ENCODE measurements around the gene MARVELD2.
"Not testable (repeated sequence)": the region's sequence is repeated elsewhere in the genome, so short reads cannot be mapped to it uniquely, and the experiment has no call there.

MARVELD2 gene

DNA sequence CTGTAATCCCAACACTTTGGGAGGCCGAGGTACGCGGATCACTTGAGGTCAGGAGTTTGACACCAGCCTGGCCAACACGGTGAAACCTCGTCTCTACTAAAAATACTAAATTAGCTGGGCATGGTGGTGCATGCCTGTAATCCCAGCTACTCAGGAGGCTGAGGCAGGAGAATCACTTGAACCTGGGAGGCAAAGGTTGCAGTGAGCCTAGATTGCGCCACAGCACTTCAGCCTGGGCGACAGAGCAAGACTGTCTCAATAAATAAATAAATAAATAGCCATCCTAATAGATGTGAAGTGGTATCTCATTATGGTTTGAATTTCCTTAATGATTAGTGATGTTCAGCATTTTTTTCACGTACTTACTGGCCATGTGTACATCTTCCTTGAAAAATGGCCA is 35.6 kb downstream of the MARVELD2 start:
- DNase-seq, result not testable (repeated sequence)

DNA sequence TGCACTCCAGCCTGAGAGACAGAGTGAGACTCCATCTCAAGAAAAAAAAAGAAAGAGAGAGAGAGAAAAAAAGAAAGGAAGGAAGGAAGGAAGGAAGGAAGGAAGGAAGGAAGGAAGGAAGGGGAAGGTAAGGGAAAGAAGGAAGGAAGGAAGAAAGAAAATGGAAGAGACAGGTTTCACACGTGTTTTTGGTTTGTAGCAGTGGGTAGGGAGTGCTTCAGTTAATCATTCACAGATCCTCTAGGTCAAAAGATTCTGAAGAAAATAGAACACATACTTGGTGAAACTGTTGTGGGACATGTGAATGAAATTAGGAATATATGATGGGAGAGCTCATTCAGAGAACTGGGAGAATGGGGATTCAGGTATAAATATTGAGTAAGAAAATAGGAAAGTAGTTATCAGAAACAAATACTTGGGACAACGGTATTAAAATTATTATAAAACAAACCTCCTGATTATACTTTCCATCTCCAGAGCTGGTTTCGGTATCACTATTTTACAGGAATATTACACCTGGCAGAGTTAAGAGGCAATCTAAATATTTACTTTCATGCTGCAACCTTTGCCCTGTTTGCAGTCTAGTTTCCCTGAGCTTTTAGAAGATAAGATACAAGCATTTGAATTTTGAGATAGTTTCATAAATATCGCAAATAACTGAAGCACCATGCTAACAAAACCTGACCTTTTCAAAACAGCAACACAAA is 37.2 kb downstream of the MARVELD2 start:
- DNase-seq, result no peak

DNA sequence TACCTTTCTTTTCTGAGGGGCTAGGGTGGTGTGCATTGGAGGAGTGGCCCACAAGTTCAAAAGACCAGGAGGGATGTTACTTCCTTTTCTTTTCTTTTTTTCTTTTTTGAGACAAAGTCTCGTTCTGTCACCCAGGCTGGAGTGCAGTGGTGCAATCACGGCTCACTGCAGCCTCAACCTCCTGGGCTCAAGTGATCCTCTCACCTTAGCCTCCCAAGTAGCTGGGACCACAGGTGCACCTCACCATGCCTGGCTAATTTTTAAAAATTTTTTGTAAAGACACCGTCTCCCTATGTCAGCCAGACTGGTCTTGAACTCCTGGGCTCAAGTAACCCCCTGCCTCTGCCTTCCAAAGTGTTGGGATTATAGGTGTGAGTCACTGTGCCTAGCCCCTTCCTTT is 38.6 kb downstream of the MARVELD2 start:
- not testable (repeated sequence) for DNase-seq

DNA sequence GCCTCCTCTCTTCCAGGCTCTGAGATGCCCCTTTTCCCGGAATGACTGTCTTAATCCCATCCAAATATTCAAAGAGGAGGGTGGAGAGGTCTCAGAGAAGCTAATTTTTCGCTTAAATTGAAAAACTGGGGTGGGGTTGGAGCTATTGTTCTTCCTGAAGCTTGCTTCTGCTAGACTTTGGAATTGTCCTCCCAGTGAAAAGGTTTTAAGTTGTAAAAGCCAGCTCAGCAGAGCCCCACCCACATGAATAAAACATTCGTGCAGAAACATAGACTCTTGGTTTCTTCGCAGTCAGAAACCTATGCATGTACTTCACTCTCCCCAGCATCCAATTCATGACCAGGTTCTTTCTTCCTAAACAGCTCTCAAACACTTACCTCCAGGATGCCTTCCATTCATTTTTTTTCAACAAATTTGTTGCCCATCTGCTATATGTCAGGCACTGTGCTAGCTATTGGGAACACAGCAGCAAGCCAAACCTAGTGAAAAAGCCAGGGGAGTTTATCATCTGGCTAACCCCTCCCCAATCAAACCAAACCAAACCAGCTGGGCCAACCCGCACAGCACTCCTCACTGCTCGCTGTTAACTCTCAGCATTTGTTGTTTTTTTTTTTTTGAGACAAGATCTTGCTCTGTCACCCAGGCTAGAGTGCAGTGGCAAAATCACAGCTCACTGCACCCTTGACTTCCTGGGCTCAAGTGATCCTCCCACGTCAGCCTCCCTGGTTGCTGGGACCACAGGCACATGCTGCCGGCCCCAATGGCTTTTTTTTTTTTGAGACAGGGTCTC is 39.7 kb downstream of the MARVELD2 start:
- no peak for DNase-seq

DNA sequence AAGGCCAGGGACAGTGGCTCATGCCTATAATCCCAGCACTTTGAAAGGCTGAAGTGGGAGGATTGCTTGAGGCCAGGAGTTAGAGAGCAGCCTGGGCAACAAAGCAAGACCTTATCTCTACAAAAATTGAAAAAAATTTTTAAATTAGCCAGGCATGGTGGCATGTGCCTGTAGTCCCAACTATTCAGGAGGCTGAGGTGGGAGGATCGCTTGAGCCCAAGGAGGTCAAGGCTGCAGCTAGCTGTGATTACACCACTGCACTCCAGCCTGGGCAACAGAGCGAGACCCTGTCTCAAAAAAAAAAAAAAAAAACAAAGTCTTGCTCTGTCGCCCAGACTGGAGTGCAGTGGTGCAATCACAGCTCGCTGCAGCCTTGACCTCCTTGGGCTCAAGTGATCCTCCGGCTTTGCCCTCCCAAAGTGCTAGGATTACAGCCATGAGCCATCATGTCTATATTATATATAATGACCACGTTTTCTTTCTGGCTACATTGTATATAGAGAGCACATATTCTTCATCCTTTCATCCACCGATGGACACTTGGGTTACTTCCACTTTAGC is 40.6 kb downstream of the MARVELD2 start:
- DNase-seq, result not testable (repeated sequence)

DNA sequence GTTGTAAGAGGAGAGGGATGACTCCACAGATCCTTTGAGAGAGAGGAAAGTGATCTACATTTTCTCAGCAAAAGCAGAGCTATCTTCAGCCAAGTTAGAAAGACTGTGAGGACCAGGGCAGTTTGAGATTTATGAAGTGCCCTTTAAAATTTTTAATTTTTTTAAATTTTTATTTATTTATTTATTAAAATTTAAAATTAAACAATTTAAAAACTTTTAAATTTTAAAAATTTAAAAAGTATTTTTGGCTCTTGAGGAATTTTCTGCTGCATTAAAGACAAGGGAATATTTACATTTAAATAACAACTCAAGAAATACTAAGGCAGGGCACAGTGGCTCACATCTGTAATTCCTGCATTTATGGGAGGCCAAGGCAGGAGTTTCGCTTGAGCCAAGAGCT is 47.3 kb downstream of the MARVELD2 start:
- DNase-seq, result no peak

DNA sequence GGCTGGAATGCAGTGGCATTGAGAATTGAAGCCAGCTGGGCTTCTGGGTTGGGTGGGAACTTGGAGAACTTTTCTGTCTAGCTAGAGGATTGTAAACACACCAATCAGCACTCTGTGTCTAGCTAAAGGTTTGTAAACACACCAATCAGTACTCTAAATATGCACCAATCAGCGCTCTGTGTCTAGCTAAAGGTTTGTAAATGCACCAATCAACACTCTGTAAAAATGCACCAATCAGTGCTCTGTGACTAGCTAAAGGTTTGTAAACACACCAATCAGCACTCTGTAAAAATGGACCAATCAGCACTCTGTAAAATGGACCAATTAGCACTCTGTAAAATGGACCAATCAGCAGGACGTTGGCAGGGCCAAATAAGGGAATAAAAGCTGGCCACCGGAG is 51.5 kb downstream of the MARVELD2 start:
- not testable (repeated sequence) for DNase-seq

DNA sequence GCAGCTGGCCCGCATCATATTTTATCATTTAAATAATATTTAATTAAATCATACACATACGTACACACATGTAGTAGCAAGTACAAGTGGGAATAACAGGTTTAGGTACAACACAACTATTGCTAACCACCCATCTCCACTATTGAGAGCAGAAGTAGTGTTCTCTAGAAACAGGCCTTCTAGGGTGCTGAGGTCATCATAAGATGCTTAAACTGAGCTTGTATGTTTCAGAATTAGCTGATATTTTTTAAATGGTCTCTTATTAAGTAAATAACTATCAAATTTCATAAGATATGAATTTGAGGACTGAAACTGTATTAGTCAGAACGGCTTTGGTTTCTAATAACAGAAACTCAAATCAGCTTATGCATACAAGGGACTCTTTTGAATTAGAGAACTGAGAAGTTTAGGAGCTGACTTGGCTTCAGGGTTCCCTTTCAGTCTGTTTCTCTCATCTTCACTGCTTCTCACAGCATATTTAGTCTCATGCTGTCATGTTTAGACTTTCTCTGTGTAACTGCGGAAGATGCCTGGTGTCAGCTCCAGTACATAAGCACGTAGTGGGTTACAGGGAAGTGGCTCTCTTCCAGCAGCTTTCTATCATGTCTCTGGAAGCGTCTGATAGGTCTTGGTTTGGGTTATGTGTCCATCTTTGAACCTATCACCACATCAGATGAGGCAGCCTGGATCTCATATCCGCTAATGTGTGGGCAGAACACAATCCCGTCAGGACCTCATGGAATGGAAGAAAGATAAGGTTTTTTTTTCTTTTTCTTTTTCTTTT is 52.7 kb downstream of the MARVELD2 start:
- no peak for DNase-seq

DNA sequence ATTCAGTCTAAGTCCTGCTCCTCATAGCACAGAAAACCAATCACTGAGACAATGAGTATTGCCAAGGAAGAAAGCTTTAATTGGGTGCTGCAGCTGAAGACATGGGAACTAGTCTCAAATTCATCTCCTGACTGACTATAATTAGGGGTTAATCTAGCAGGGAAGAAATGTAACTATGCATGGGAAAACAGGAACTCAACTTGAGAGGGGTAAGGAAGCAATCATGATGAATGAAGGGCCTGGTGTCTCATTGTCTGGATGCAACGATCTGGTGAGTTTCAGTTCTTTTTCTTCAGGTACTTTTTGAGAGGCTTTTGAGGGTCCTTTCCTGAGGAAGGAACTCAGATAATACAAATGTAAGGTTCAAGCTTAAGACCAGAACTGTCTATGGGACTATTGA is 53.7 kb downstream of the MARVELD2 start:
- no peak for DNase-seq

DNA sequence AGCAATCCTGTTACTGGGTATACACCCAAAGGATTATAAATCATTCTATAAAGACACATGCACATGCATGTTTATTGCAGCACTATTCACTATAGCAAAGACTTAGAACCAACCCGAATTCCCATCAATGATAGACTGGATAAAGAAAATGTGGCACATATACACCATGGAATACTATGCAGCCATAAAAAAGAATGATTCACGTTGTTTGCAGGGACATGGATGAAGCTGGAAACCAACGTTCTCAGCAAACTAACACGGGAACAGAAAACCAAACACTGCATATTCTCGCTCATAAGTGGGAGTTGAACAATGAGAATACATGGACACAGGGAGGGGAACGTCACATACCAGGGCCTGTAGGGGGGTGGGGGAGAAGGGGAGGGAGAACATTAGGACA is 56.6 kb downstream of the MARVELD2 start:
- DNase-seq, result not testable (repeated sequence)

DNA sequence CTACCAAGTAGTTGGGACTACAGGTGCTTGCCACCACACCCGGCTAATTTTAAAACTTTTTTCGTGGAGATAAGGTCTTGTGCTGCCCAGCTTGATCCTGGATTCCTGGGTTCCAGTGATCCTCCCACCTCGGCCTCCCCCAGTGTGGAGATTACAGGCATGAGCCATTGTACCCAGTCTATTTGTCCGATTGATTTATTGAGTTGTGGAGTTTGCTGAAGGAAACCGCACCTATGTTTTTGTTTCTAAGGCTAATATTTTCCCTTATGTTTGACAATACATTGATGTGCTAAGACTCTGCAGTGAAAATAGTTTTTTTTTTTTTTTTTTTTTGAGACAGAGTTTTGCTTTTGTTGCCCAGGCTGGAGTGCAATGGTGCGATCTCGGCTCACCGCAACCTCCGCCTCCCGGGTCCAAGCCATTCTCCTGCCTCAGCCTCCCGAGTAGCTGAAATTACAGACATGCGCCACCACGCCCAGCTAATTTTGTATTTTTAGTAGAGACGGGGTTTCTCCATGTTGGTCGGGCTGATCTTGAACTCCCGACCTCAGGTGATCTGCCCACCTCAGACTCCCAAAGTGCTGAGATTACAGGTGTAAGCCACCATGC is 57.7 kb downstream of the MARVELD2 start:
- DNase-seq, result not testable (repeated sequence)

DNA sequence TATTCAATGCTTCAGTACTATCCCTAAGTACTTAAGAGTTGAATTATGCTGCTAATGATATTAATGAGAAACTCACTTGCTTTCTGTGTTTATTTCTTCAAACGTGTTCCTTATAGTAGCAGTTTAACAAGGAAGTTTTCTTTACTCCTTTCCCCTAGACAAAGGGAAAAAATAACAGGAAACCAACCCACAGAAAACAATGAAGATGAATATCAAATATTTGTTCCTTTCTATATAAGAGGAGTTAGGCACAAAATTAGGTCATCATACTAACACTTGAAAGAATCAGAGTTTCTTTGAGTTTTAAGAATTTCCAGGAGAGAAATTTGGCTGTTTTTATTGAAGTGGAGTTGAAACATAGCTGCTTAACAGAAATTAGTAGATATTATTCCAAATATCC is 62.3 kb downstream of the MARVELD2 start:
- no peak for DNase-seq

DNA sequence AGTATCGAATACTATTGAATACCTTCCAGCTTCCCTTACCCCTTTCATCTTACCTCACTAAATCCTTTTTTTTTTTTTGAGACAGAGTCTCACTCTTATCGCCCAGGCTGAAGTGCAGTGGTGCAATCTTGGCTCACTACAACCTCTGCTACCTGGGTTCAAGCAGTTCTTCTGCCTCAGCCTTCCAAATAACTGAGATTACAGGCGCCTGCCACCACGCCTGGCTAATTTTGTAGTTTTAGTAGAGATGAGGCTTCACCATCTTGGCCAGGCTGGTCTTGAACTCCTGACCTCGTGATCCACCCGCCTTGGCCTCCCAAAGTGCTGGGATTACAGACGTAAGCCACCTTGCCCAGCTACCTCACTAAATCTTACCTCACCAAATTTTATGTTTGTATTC is 63.4 kb downstream of the MARVELD2 start:
- DNase-seq, result not testable (repeated sequence)

DNA sequence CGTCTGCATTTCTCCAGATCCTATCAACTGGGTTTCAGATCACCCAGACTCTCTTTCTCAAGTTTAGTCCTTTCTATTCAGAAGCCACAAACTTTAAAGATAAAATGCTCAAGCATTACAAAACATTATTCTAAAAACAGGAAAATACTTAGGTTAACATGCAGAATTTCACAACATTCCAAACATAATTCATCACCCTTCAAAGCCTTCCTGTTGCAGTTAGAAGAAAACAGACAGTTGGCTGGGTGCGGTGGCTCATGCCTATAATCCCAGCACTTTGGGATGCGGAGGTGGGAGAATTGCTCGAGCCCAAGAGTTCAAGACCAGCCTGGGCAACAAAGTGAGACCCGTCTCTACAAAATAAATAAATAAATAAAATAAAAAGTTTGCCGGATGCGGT is 70.0 kb downstream of the MARVELD2 start:
- no peak for DNase-seq

DNA sequence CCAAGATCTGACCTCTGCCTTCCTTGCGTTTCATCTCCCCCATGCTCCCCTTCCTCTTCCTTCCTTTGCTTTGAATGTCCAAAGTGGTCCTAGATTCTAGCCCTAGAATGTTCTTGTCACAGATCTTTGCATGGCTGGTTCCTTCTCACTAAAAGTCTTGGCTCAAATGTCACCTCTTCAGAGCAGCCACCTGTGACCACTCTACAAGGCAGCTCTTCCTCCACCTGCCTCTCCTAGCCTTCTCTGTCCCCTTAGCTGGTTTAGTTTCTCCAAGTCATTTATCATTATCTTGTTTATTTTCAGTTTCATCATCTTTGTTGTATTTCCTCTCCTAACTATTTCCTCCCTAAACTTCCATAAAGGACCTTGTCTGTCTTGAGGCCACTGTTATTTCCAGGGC is 70.6 kb downstream of the MARVELD2 start:
- no peak for DNase-seq

DNA sequence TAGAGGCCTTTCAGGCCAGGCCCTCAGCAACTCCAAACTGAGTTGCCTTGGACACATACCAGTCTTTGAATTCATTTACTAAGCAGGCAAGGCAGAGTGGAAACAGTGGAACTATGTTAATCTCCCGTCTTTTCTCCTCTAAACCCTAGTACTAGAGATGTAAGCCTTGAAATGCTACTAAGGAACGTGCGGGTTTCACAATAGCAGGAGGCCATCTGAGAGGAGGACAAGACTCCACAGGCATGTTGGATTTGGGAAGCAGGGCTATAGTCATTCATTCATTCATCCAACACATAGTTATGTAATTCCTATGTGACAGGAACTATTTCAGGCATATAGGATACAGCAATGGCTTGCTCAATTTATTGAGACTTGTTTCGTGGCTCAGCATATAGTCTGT is 74.3 kb downstream of the MARVELD2 start:
- no peak for DNase-seq

DNA sequence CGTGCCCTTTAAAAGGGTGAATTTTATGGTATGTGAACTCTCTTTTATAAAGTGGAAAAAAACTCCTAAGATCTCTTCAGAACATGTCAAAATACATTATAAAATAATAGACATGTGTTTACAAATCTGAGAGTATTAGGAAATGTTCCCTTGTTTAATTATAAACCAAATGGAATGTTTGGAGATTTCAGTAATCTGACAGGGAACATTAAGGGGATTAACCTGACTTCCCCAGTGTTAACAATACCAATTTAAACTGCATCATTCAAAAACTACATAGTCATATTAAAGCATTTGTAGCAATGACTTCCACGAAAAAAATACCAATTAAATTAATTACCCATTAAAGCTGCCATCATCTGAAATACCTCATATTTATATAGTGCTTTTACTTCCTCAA is 76.1 kb downstream of the MARVELD2 start:
- DNase-seq, result no peak

DNA sequence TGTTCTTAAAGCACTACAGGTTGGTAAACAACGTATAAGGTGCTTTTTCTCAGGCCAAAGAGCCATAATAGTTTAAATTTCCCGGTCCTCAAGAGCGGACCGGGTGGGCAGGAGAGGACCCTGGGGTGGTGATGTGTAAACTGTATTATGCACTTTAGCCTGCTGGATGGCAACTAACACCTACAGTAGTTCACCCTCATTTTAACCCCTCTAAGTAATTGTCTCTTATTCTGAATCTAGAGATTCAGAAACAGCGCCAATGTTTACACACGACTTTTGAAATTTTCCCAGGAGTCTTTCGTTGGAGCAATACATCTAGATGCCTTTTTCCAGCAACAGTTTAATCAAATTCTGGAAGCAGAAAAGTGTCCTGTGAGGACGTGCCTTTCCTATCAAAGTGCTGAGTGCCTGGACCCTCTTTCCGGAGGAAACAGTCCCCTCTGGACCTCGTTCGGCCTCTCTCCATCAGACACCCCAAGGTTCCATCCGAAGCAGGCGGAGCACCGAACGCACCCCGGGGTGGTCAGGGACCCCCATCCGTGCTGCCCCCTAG is 77.0 kb downstream of the MARVELD2 start:
- DNase-seq, result no peak

DNA sequence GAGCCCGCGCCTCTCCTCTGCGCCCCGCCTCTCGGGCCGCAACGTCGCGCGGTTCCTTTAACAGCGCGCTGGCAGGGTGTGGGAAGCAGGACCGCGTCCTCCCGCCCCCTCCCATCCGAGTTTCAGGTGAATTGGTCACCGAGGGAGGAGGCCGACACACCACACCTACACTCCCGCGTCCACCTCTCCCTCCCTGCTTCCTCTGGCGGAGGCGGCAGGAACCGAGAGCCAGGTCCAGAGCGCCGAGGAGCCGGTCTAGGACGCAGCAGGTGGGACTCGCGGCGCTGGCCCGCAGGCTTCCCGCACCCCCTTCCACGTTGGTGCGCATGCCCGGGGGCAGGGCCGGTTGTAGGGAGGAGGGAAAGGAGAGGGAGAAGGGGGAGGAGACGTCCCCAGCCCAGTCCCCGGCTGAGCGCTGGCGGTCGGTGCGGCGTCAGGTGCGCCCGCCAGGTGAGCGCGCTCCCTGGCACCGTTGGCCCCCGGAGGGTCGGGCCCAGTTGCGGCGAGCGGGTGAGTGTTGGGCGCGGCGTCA is 77.5 kb downstream of the MARVELD2 start, which contains the start of gene OCLN:
OCLN (plus strand) TSS at position 400 of the 532 bp plus-strand sequence. CDS start 11,455 bp downstream, outside the sequence.
- DNase-seq, result peak; percentile 6

DNA sequence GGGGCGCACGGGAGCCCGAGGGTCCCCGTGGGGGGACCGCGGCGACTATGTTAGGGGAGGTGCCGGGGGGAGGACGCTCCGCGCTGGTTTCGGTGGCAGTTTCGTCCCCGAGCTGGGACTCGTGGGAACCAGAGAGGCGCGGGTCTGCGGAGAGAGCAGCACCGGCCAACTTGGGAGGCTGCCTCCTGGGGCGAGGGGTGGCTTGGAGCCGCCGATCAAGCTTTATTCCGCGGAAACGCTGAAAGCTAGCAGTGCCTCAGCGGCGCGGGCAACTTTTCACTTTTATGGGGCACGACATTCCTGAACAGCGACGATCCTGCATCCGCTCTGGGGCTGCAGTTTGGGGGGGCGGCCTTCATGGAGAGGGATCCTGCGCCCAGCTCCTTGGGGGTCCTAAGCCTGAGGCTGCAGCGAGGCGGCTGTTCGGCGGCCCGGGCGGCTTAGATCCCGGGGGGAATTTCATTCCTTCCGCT is 78.0 kb downstream of the MARVELD2 start:
- DNase-seq, result peak; percentile 3

DNA sequence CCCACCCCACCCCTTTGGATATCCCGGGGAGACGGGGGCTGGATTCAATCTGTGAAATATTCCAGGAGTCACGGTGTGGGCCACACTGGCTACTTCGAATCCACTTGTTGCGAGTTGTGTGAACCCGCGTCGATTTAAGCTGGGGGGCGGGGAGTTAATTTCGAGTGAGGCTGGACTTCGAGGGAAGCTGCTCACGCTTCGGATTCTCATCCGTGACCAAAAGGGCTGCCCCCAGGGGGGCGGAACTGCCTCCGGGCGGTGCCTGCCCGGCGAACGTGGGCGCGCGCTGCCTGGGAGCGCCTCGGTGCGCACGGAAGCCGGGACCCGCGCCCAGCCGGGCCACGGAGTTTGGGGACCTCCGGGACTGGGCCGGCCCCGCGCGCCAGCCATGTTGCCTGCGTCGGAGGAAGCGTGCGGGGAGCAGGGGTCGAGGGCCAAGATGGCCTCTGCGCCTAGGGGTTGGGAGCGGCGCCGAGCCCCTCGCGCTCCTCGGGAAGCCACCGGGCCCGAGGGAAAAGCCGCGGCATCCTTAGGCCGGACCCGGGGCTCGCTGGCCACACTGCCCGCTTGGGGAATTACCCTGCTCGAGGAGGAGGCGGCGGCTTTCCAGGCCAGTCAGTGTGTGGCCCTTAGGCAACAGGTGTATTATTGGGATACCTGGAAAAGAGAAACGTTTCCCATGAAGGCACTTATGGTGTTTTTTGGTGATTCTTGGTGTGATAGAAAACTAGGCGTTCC is 78.6 kb downstream of the MARVELD2 start:
- peak; percentile 12 for DNase-seq

Data from activated CD4-positive, alpha-beta T cell treated with anti-CD3 and anti-CD28 coated beads, Interleukin-2, Interleukin-6, amounts not matched to agents 100 ng/mL and 50 ng/mL, durations not matched to agents 16 hours and 8 hours (primary cell).